Thyroid gland (tissue), 4 donors: ENCODE measurements around the gene NYAP2.

Experiments used
- POLR2A ChIP-seq, 2 donors: fragments of 450-650 bp; IDR thresholded peaks; one replicate each; pipeline ENCODE4 v1.6.1; 2017; ENCODE audit warnings: antibody characterized with exemption in 2 of 2, mild to moderate bottlenecking in 2 of 2, moderate library complexity in 1 of 2
- TF ChIP-seq, protein P1 (sequence below), 6 experiments: fragments of 200-600 bp in 3 of 6; fragments of 450-650 bp in 3 of 6; sonication (generic) in 3 of 6; IDR thresholded peaks; one replicate each; pipeline ENCODE4 v1.5.1; 2016 to 2019; ENCODE audit warnings: antibody characterized with exemption in 6 of 6, mild to moderate bottlenecking in 2 of 6, inconsistent platforms in 1 of 6, moderate library complexity in 1 of 6

DNA sequence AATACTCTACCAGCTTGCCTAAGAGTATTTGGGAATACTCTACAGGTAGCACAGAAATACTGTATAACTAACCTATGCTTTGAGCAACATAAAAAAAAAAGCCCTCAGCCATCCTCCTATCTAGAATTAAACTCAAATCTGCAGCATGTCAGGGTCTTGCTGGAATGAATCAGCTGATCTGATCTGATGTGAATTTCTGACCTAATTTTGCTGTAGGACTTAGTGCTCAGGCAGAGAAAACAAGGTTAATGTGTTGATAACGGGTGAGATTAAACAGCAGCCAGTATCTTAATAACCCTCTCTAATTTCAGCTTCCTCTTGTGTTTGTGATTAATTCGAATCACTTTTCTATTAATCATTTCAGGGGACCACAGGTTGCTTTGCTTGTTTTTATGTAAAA, 16.3 kb downstream of the NYAP2 start:
- TF ChIP-seq POLR2A (IDR thresholded peaks at IDR 0.05): no peak
- TF ChIP-seq, protein P1, sequence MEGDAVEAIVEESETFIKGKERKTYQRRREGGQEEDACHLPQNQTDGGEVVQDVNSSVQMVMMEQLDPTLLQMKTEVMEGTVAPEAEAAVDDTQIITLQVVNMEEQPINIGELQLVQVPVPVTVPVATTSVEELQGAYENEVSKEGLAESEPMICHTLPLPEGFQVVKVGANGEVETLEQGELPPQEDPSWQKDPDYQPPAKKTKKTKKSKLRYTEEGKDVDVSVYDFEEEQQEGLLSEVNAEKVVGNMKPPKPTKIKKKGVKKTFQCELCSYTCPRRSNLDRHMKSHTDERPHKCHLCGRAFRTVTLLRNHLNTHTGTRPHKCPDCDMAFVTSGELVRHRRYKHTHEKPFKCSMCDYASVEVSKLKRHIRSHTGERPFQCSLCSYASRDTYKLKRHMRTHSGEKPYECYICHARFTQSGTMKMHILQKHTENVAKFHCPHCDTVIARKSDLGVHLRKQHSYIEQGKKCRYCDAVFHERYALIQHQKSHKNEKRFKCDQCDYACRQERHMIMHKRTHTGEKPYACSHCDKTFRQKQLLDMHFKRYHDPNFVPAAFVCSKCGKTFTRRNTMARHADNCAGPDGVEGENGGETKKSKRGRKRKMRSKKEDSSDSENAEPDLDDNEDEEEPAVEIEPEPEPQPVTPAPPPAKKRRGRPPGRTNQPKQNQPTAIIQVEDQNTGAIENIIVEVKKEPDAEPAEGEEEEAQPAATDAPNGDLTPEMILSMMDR (IDR thresholded peaks at IDR 0.05): no peak
